Esophagus muscularis mucosa (tissue), 4 donors: ENCODE data around the gene GGT7. TPM values are rescaled to one million over a fixed set of nuclear protein-coding genes. Genes with fewer than 3 reads are reported as not detected.

Experiments used
- DNase-seq: peaks from one replicate; pipeline ENCODE4 v3.0.0-alpha.2; 2017; ENCODE audit errors: extremely low spot score
- H3K27ac ChIP-seq, 4 donors: fragments of 200-600 bp; sonication (generic); replicated peaks in 1 of 4; 1 replicate in 3 of 4; 2 replicates in 1 of 4; pipeline ENCODE4 v1.5.1; 2016 to 2019; ENCODE audit warnings: mild to moderate bottlenecking in 1 of 4
- H3K27me3 ChIP-seq, 4 donors: fragments of 200-600 bp; sonication (generic); one replicate each; pipeline versions ENCODE4 v1.5.1 to v1.6.0; 2016 to 2019
- H3K36me3 ChIP-seq, 4 donors: fragments of 200-600 bp; sonication (generic); one replicate each; pipeline ENCODE4 v1.5.1; 2016 to 2019
- H3K4me1 ChIP-seq, 4 donors: fragments of 200-600 bp; sonication (generic); one replicate each; pipeline ENCODE4 v1.5.1; 2016 to 2019
- H3K4me3 ChIP-seq, 4 donors: fragments of 200-600 bp; sonication (generic); 1 replicate in 2 of 4; 2 replicates in 2 of 4; pipeline ENCODE4 v1.5.1; 2016 to 2019; ENCODE audit warnings: mild to moderate bottlenecking in 4 of 4, moderate library complexity in 1 of 4
- H3K9me3 ChIP-seq, 4 donors: fragments of 200-600 bp; sonication (generic); 1 replicate in 3 of 4; 2 replicates in 1 of 4; pipeline ENCODE4 v1.5.1; 2016 to 2019
- CTCF ChIP-seq, 3 experiments: fragments of 200-600 bp in 2 of 3; fragments of 450-650 bp in 1 of 3; sonication (generic) in 2 of 3; IDR thresholded peaks; one replicate each; pipeline ENCODE4 v1.5.1; 2017 to 2019; ENCODE audit warnings: antibody characterized with exemption in 3 of 3, mild to moderate bottlenecking in 2 of 3, moderate library complexity in 1 of 3
- EP300 ChIP-seq: sonication (generic); formaldehyde crosslinking; IDR thresholded peaks from one replicate; pipeline ENCODE4 v1.6.1; 2017; ENCODE audit warnings: antibody characterized with exemption
- POLR2A ChIP-seq: fragments of 450-650 bp; IDR thresholded peaks from one replicate; pipeline ENCODE4 v1.6.1; 2017; ENCODE audit warnings: antibody characterized with exemption, moderate library complexity, mild to moderate bottlenecking, low read depth
- POLR2AphosphoS5 ChIP-seq, 2 donors: sonication (generic); formaldehyde crosslinking; IDR thresholded peaks; one replicate each; pipeline ENCODE4 v1.6.1; 2017; ENCODE audit warnings: antibody characterized with exemption in 2 of 2
- WGBS: methylation state at CpG from one replicate; pipeline ENCODE4 v1.1.5; 2018; 5-methylcytosine and 5-hydroxymethylcytosine counted together
- intact Hi-C: fragments of 100-400 bp; cut with DNase I; formaldehyde crosslinking; loops from one replicate; pipeline ENCODE4 v1.15.1; 2023
- total RNA-seq, 4 donors: library from RNA; depleted of rRNA; stranded (reverse); fragments of >200 nt; gene quantifications; one replicate each; pipeline versions ENCODE4 v1.1.0 to v1.2.1, GENCODE V29; 2016

GGT7 gene
- total RNA-seq, 4 donors from 2014 or later = 7.6 to 11.9 (median 9.4) TPM

GRCh38 chr20:34861386-34862084, 11.1 kb downstream of the GGT7 start:
- Histone ChIP-seq H3K27me3 (no peaks in the 10 kb centered on the region), H3K36me3 (peaks cover 8 to 66% (median 38%) of the 10 kb centered on the region in 4 donors), H3K27ac (no peak overlapping the region), H3K9me3 (no peaks in the 10 kb centered on the region), H3K4me3 (no peak overlapping the region), H3K4me1 (peaks cover 4 to 17% (median 6%) of the 10 kb centered on the region in 4 donors)
- no peak for TF ChIP-seq EP300
- TF ChIP-seq POLR2AphosphoS5 (IDR thresholded peaks at IDR 0.05) = peak in 1 of 2 donors; percentile 24
- no peak for DNase-seq
- 79% methylated on average over 7 of the region's 7 CpGs for WGBS
- intact Hi-C loops = no loop called here

- no peak for DNase-seq
- Histone ChIP-seq H3K27me3 (no peaks in the 10 kb centered on the region), H3K27ac (no peak overlapping the region), H3K4me3 (no peak overlapping the region), H3K4me1 (peaks cover 4 to 17% (median 6%) of the 10 kb centered on the region in 4 donors), H3K9me3 (no peaks in the 10 kb centered on the region), H3K36me3 (peaks cover 9 to 76% (median 50%) of the 10 kb centered on the region in 4 donors)
- intact Hi-C loops = no loop called here
- WGBS = 88% methylated on average over 9 of the region's 9 CpGs
- TF ChIP-seq EP300 (no peak), POLR2A (no peak), POLR2AphosphoS5 (IDR thresholded peaks at IDR 0.05) (no peak), CTCF (IDR thresholded peaks at IDR 0.05) (no peak)
Observed at GRCh38 chr20:34859826-34860545, 12.7 kb downstream of the GGT7 start.

GRCh38 chr20:34859367-34859766, 13.3 kb downstream of the GGT7 start:
- no peak for TF ChIP-seq EP300
- no peak for TF ChIP-seq POLR2AphosphoS5 (IDR thresholded peaks at IDR 0.05)
- 97% methylated on average over 26 of the region's 26 CpGs for WGBS
- peaks cover 4 to 17% (median 6%) of the 10 kb centered on the region in 4 donors for H3K4me1 ChIP-seq
- intact Hi-C loops = no loop called here
- no peaks in the 10 kb centered on the region for H3K9me3 ChIP-seq
- H3K4me3 ChIP-seq = no peak overlapping the region
- DNase-seq = no peak
- no peaks in the 10 kb centered on the region for H3K27me3 ChIP-seq
- H3K27ac ChIP-seq = no peak overlapping the region
- H3K36me3 ChIP-seq = peaks cover 15 to 81% (median 56%) of the 10 kb centered on the region in 4 donors

- H3K9me3 ChIP-seq = no peaks in the 10 kb centered on the region
- intact Hi-C loops = no loop called here
- no peaks in the 10 kb centered on the region for H3K27me3 ChIP-seq
- 91% methylated on average over 4 of the region's 4 CpGs for WGBS
- TF ChIP-seq POLR2AphosphoS5 (IDR thresholded peaks at IDR 0.05) = no peak
- TF ChIP-seq EP300 = no peak
- TF ChIP-seq CTCF (IDR thresholded peaks at IDR 0.05) = no peak
- TF ChIP-seq POLR2A = no peak
- H3K4me3 ChIP-seq = no peak overlapping the region
- H3K27ac ChIP-seq = no peak overlapping the region
- H3K36me3 ChIP-seq = peaks cover 35 to 95% (median 83%) of the 10 kb centered on the region in 4 donors
- no peak for DNase-seq
- no peaks in the 10 kb centered on the region for H3K4me1 ChIP-seq
Observed at GRCh38 chr20:34852298-34852697, 20.4 kb downstream of the GGT7 start.

- Histone ChIP-seq H3K9me3 (no peaks in the 10 kb centered on the region), H3K27ac (no peak overlapping the region), H3K4me1 (no peaks in the 10 kb centered on the region), H3K36me3 (peaks cover 35 to 85% (median 71%) of the 10 kb centered on the region in 4 donors), H3K4me3 (no peak overlapping the region), H3K27me3 (no peaks in the 10 kb centered on the region)
- DNase-seq = no peak
- TF ChIP-seq POLR2A = no peak
- 95% methylated on average over 12 of the region's 14 CpGs for whole genome bisulfite sequencing
- intact Hi-C loops = no loop called here
Observed at GRCh38 chr20:34850969-34851368, 21.7 kb downstream of the GGT7 start.

GRCh38 chr20:34849778-34850177, 22.9 kb downstream of the GGT7 start:
- no peak overlapping the region for H3K27ac ChIP-seq

More at GRCh38 chr20:34849778-34850177, 22.9 kb downstream of the GGT7 start:
- Histone ChIP-seq H3K9me3 (no peaks in the 10 kb centered on the region), H3K4me3 (no peak overlapping the region), H3K27me3 (no peaks in the 10 kb centered on the region), H3K36me3 (peaks cover 31 to 85% (median 65%) of the 10 kb centered on the region in 4 donors), H3K4me1 (no peaks in the 10 kb centered on the region)
- intact Hi-C loops = loop anchor here (10.0 kb wide), 1 partner anchor 65 kb away; no protein-coding TSS in a partner anchor
- TF ChIP-seq POLR2AphosphoS5 (IDR thresholded peaks at IDR 0.05) (no peak), CTCF (IDR thresholded peaks at IDR 0.05) (no peak), EP300 (no peak), POLR2A (no peak)
- no peak for DNase-seq
- 99% methylated on average over 9 of the region's 9 CpGs for WGBS
